ENCODE data around the gene PLEKHO1.

DNA sequence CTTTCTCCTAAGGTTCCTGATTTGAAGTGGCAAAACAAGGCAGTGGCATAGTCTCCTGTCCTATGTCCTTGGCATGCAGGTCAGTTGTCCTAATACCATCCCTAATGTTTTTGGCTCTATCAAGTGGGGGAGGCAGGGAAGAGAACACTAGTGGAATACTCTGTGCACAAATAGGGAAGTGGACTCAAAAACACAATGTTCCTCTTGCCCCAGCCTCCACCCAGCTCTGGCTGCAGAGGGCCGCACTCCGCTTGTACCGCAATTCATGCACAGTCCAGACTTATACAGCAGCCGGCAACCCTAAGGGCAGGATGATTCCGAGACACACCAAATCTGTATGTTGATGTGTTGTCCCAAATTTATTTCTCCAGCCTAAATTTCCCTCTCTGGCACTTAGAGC lies 14.5 kb downstream of the PLEKHO1 start:
- TF ChIP-seq CTCF (conservative IDR thresholded peaks at IDR 0.05; ENCODE audit: low read depth, low read length): no peak
- no peak for TF ChIP-seq POLR2A (IDR thresholded peaks at IDR 0.05; ENCODE audit: low read depth, low read length)
- TF ChIP-seq FOS (IDR thresholded peaks at IDR 0.05; ENCODE audit: low read depth, low read length): no peak
- TF ChIP-seq RFX5 (IDR thresholded peaks at IDR 0.05; ENCODE audit: low read depth, low read length): no peak
- TF ChIP-seq MAZ (IDR thresholded peaks at IDR 0.05; ENCODE audit: borderline replicate concordance, low read depth, low read length): no peak
- TF ChIP-seq CEBPB (IDR thresholded peaks at IDR 0.05; ENCODE audit: low read depth, low read length): no peak
